ENCODE data around the gene MYO6.

The MYO6 gene

DNA sequence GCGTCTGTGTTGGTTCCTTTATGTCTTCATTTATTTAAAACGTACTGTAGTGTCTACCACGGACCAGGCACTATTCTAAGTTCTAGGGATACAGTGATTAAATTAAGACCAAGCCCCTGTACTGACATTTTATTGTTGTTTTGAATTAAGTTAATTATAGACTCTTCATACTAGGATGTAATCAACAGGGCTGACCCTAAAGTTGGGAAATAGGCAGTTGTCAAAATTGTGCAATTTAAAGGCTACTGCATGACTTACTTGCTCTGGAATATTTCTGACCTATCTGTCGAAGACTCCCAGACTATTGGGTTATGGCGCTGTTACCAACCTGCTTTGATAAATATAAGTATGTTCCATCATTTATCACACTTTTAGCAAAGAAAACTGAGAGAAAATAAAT, 6.7 kb downstream of the MYO6 start:
- H3K27ac ChIP-seq = peak overlapping the region; percentile 12
- TF ChIP-seq, protein P1, sequence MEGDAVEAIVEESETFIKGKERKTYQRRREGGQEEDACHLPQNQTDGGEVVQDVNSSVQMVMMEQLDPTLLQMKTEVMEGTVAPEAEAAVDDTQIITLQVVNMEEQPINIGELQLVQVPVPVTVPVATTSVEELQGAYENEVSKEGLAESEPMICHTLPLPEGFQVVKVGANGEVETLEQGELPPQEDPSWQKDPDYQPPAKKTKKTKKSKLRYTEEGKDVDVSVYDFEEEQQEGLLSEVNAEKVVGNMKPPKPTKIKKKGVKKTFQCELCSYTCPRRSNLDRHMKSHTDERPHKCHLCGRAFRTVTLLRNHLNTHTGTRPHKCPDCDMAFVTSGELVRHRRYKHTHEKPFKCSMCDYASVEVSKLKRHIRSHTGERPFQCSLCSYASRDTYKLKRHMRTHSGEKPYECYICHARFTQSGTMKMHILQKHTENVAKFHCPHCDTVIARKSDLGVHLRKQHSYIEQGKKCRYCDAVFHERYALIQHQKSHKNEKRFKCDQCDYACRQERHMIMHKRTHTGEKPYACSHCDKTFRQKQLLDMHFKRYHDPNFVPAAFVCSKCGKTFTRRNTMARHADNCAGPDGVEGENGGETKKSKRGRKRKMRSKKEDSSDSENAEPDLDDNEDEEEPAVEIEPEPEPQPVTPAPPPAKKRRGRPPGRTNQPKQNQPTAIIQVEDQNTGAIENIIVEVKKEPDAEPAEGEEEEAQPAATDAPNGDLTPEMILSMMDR (IDR thresholded peaks at IDR 0.05) = no peak
- no peak for TF ChIP-seq ZFX (IDR thresholded peaks at IDR 0.05; ENCODE audit: borderline replicate concordance)

DNA sequence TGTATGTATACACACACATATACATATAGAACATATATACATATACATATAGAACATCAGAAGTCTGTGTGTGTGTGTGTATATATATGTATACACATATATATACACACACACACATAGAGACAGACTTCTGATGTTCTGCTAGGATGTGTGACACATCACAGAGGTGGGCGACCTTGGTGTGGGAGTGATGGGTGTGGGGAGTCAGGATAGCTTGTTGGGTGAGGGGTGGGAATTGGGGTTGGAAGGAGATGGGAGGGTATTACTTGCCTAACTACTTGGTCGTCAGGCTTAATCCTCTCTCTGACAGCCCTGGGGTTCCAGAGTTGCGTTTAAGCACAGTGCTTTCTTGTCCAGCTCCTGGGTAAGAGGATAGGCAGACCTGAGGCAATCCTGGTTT, 8.3 kb downstream of the MYO6 start:
- peak overlapping the region; percentile 7; the same call in 1 of the 2 replicates for H3K27ac ChIP-seq
- no peak for TF ChIP-seq ZFX (IDR thresholded peaks at IDR 0.05; ENCODE audit: borderline replicate concordance)
- TF ChIP-seq, protein P1 (IDR thresholded peaks at IDR 0.05) = no peak

DNA sequence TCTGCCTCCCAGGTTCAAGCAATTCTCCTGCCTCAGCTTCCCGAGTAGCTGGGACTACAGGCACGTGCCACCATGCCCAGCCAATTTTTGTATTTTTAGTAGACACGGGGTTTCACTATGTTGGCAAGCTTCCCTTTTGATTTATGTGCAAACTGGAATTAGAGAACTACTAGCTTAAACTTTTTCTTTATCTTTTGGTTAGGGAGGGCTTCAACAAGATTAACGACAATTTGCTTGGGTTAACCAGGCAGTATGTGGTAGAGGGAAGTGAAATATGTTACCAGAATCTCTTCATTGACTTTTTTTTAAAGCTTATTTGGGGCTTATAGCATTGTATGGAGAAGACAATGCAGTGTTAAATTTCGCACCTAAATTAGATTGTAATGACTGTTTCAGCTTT, 9.0 kb downstream of the MYO6 start:
- peak overlapping the region; percentile 7; the same call in 1 of the 2 replicates for H3K27ac ChIP-seq

DNA sequence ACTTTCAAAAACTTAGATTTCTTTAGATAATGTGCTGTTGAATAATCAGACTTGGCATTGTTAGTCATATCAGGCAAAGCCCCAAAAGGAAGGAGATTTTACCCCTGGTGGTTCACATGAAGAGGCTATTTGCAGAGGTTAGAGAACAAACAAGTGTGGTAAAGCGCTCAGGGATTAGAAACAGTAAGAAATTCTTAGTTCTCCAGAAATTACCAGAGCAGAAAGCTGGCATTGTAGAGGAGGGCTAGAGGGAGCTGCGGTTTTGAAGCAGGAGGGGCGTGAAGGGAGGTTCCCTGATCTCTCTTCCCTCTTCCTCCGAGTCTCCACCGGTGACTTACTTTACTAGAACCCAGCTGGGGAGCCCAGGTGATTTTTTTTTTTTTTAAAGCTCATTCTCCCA, 10.2 kb downstream of the MYO6 start:
- H3K27ac ChIP-seq = no peak overlapping the region
- TF ChIP-seq, protein P1 (IDR thresholded peaks at IDR 0.05) = no peak
- no peak for TF ChIP-seq ZFX (IDR thresholded peaks at IDR 0.05; ENCODE audit: borderline replicate concordance)

More for the DNA sequence above, 9.0 kb downstream of the MYO6 start:
- TF ChIP-seq, protein P1 (IDR thresholded peaks at IDR 0.05) = no peak
- TF ChIP-seq ZFX (IDR thresholded peaks at IDR 0.05; ENCODE audit: borderline replicate concordance) = no peak

DNA sequence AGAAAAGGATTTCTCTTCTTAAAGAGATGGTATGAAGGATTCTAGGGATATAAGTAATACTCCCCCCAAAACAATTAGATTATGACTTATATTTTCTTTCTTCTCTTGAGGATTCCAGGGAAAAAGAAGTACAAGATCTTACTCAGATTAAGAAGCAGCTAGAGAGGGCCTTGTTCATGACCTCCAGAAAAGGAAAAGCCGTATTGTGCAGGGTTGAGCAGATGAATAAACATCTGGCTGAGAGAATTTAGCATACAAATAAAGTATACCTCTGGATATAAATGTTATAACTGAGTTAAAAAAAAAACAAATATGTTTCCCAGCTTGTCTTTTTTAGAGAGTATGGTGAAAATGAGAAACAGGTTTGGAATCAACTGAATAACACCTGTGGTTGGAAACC, 11.3 kb downstream of the MYO6 start:
- no peak for TF ChIP-seq ZFX (IDR thresholded peaks at IDR 0.05; ENCODE audit: borderline replicate concordance)
- TF ChIP-seq, protein P1 (IDR thresholded peaks at IDR 0.05) = no peak
- H3K27ac ChIP-seq = no peak overlapping the region

DNA sequence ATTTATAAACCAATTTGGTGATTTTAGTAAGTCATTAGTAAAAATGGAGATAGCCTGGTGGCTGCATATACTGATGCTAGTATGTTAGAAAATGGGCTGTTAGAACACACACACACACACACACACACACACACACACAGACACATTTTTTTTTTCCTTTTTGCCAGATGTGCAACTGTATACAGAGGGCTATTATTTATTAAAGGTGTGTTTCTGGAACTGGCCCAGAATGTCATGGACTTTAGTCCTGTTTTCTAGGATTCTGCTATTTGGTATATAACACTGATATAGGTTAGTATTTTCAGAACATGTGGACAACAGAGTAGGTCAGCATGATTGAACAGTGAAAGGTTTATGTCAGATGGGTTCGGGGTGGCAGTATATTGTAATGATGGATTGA, 12.4 kb downstream of the MYO6 start:
- TF ChIP-seq, protein P1 (IDR thresholded peaks at IDR 0.05) = no peak
- no peak for TF ChIP-seq ZFX (IDR thresholded peaks at IDR 0.05; ENCODE audit: borderline replicate concordance)
- no peak overlapping the region for H3K27ac ChIP-seq

DNA sequence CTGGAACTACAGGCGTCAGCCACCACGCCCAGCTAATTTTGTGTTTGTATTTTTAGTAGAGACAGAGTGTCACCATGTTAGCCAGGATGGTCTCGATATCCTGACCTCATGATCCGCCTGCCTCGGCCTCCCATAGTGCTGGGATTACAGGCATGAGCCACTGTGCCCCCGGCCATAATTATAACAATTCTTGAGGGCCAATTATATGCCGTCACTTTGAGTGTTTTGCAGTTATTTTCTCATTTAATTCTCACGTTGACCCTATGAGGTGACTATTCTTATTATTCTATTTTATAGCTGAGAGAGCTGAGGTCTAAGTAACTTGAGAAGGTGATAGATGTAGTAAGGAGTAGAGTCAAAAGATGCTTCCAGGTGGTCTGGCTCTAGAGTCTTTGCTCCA, 13.0 kb downstream of the MYO6 start:
- no peak overlapping the region for H3K27ac ChIP-seq
- no peak for TF ChIP-seq ZFX (IDR thresholded peaks at IDR 0.05; ENCODE audit: borderline replicate concordance)
- TF ChIP-seq, protein P1 (IDR thresholded peaks at IDR 0.05) = no peak

Data from 22Rv1 (cell line).